Skeletal muscle satellite cell (primary cell): ENCODE results near the gene ARMC9.
"Not testable (repeated sequence)": the region's sequence is repeated elsewhere in the genome, so short reads cannot be mapped to it uniquely, and the experiment has no call there.

ENCODE experiments used
- H3K27me3 ChIP-seq: 2 replicates; pipeline ENCODE4 v1.7.0; 2013; ENCODE audit warnings: low read length; ENCODE audit not compliant: control insufficient read depth, insufficient read depth
- H3K36me3 ChIP-seq: 2 replicates; pipeline ENCODE4 v1.7.0; 2013; ENCODE audit warnings: mild to moderate bottlenecking, control low read depth, low read length; ENCODE audit not compliant: insufficient read depth
- H3K4me1 ChIP-seq: 2 replicates; pipeline ENCODE4 v1.7.0; 2013; ENCODE audit warnings: low read length; ENCODE audit not compliant: control insufficient read depth, insufficient read depth
- H3K4me2 ChIP-seq: 2 replicates; pipeline ENCODE4 v1.7.0; 2013; ENCODE audit warnings: mild to moderate bottlenecking, low read length
- H3K4me3 ChIP-seq: 2 replicates; pipeline ENCODE4 v1.7.0; 2013; ENCODE audit warnings: low read length
- H3K9ac ChIP-seq: 2 replicates; pipeline ENCODE4 v1.7.0; 2013; ENCODE audit warnings: mild to moderate bottlenecking, low read depth, low read length, moderate library complexity
- H3K9me3 ChIP-seq: replicated peaks from 2 replicates; pipeline ENCODE4 v1.7.0; 2013; ENCODE audit warnings: mild to moderate bottlenecking, control low read depth, low read length

Gene ARMC9

DNA sequence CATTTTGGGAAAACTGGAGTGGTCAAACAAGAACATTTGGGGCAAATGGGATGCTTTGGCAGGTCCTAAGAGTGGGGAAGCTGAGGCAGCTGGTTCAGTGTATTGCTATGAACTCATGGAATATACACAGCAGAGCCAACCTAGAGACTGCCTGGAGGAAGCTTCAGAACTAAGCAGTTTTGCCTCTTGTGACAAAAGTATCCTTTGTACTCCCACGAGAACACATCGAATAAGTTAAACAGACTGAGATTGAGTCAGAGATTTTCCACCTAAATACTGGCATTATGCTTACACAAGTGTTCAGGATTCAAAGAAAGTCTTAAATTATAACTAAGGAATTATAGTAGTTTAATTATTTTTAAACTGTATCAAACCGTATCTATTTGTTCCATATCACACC is 5.2 kb upstream of the ARMC9 start:
- no peak overlapping the region for H3K4me2 ChIP-seq
- no peak overlapping the region for H3K4me3 ChIP-seq
- H3K4me1 ChIP-seq, result peaks cover 35% of the 10 kb centered on the region
- H3K9me3 ChIP-seq, result no peaks in the 10 kb centered on the region
- peaks cover 4% of the 10 kb centered on the region for H3K27me3 ChIP-seq
- H3K9ac ChIP-seq, result no peak overlapping the region
- H3K36me3 ChIP-seq, result no peaks in the 10 kb centered on the region

DNA sequence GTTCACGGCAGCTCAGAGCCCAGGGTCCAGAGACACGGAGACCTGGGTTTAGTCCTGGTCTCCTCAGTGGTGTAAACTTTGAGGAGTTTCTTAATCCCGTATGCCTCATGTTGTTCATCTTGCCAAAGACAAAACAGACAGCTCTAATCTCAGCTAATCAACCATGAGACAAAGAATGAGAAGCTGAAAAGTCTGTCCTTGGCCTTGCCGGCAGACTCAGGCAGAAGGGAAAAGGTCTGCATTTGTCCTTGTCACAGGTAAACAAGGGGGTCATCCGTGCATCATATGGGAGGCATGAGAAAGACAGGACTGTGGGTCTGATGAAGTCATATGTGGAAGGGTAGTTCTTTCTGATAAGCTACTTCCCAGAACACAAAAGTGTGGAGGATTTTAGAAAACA is 1.8 kb upstream of the ARMC9 start:
- H3K27me3 ChIP-seq, result peaks cover 4% of the 10 kb centered on the region
- H3K36me3 ChIP-seq, result no peaks in the 10 kb centered on the region
- no peak overlapping the region for H3K4me3 ChIP-seq
- H3K9ac ChIP-seq, result no peak overlapping the region
- H3K9me3 ChIP-seq, result no peaks in the 10 kb centered on the region
- peaks cover 25% of the 10 kb centered on the region for H3K4me1 ChIP-seq
- no peak overlapping the region for H3K4me2 ChIP-seq

- H3K27me3 ChIP-seq, H3K9me3 ChIP-seq, H3K4me3 ChIP-seq, H3K36me3 ChIP-seq, H3K4me2 ChIP-seq, H3K9ac ChIP-seq: not testable (repeated sequence)
- H3K4me1 ChIP-seq, result peaks cover 21% of the 10 kb centered on the region
Measured at GRCh38 chr2:231197196-231197595, 1.2 kb upstream of the ARMC9 start.

DNA sequence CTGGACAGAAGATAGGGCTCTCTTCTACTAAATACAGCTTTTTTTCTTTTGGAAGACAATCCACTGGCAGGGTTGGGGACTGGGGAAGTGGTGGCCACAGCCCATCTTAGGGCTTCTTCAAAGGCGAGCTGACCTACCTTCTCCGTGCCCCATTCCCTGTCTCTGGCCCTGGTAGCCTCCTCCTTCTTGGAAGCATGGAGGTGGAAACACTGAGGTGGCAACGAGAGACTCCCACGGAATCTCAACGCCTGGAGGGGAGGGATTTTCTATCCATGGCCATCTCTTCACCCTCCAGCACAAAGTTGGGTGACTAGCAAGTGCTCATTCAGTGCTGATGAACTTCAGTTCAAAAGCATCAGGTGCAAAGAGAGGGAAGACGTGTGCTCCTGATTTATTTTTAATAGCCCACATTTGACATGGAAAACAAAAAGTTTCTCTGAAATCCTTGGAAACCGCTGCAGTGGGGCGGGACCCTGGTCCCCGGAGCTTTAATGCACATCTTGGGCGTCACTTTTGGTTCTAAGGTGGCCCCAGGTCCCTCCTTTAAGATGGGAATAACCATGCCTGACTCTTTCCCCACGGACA is 633 bp upstream of the ARMC9 start:
- no peaks in the 10 kb centered on the region for H3K9me3 ChIP-seq
- peak overlapping the region; percentile 92 for H3K4me2 ChIP-seq
- peaks cover 4% of the 10 kb centered on the region for H3K27me3 ChIP-seq
- peaks cover 20% of the 10 kb centered on the region for H3K4me1 ChIP-seq
- peaks cover 4% of the 10 kb centered on the region for H3K36me3 ChIP-seq
- peak overlapping the region; percentile 90 for H3K4me3 ChIP-seq
- peak overlapping the region; percentile 83 for H3K9ac ChIP-seq

- peak overlapping the region; percentile 90 for H3K4me3 ChIP-seq
- H3K9me3 ChIP-seq, result no peaks in the 10 kb centered on the region
- H3K4me2 ChIP-seq, result peak overlapping the region; percentile 92
- peaks cover 4% of the 10 kb centered on the region for H3K27me3 ChIP-seq
- H3K9ac ChIP-seq, result peak overlapping the region; percentile 83
- H3K4me1 ChIP-seq, result peaks cover 20% of the 10 kb centered on the region
- peaks cover 12% of the 10 kb centered on the region for H3K36me3 ChIP-seq
Measured at GRCh38 chr2:231199219-231199618, 788 bp downstream of the ARMC9 start.

DNA sequence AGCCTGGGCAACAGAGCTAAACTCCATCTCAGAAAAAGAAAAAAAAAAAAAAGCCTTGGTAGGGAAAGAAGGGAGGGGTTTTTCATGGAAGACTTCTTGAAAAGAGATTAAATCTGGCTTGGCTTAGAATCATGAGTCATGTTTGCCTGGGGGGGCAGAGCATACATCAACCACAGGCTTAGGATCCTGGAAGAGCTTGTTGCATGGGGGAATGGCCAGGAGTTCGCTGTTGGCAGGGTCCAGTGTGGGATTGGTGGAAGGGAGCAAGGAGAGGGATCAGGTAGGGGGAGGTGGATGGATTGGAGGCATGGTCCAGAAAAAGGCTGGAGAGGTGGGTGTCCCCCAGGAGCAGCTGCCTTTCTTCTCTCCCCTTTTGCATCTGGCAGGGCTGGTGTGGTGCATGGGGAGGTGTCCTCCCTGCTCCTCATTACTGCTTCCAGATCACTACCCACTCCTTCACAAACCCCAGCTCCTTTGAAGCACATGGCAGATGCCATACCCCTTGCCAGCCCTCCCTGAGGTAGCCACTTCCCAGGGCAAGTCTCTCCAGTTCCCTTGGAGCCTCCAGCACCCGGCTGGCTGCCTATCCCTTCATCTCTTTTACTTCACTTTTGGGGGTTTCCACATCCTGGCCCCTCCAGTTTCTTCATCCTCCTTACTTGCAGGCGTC is 2.5 kb downstream of the ARMC9 start:
- H3K36me3 ChIP-seq, result peaks cover 16% of the 10 kb centered on the region
- H3K4me2 ChIP-seq, result peak overlapping the region; percentile 9
- peaks cover 4% of the 10 kb centered on the region for H3K27me3 ChIP-seq
- H3K9ac ChIP-seq, result no peak overlapping the region
- no peaks in the 10 kb centered on the region for H3K9me3 ChIP-seq
- peaks cover 20% of the 10 kb centered on the region for H3K4me1 ChIP-seq
- peak overlapping the region; percentile 7 for H3K4me3 ChIP-seq

GRCh38 chr2:231201475-231201814 is 3.0 kb downstream of the ARMC9 start:
- Histone ChIP-seq H3K36me3 (peaks cover 16% of the 10 kb centered on the region), H3K4me1 (peaks cover 20% of the 10 kb centered on the region), H3K4me3 (no peak overlapping the region), H3K9ac (no peak overlapping the region), H3K27me3 (peaks cover under 1% of the 10 kb centered on the region), H3K9me3 (no peaks in the 10 kb centered on the region), H3K4me2 (no peak overlapping the region)

DNA sequence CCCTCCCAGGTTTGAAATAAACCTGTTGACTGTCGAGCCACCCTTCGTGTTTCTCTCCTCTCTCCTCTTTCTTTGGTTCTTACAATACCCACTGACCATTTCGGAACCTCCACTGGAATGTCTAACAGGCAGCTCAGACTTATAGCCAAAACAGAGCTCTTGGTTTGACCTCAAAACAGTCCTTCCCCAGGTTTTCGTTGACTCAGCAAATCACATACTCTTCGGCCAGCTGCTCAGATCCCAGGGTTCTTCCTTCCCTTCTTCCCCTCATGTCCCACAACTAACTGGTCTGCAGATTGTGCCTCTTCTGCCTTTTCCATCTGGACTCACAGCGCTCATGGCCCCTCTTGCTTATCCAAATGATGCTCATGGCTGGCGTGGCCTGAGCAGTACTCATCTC is 4.7 kb downstream of the ARMC9 start:
- H3K4me1 ChIP-seq, result peaks cover 15% of the 10 kb centered on the region

DNA sequence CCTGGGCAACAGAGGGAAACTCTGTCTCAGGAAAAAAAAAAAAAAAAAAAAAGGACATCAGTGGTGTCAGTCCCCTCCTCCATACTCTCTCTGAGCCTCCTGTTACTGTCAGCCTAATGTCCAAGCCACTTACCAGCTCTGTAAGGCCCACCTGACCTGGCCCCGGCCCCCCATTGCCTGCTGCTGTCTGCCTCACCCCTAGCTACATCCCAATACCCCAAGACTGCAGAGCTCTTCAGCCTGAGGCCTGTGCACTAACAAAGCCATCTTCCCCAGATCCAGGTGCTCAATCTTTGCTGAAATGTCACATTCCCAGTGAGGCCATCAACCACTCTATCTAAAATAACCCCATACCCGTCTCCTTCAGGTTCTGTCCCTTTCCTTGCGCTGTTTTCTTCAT is 5.7 kb downstream of the ARMC9 start:
- Histone ChIP-seq H3K4me1 (peaks cover 15% of the 10 kb centered on the region), H3K4me3 (no peak overlapping the region), H3K4me2 (no peak overlapping the region), H3K36me3 (peaks cover 22% of the 10 kb centered on the region), H3K9me3 (no peaks in the 10 kb centered on the region), H3K27me3 (no peaks in the 10 kb centered on the region), H3K9ac (no peak overlapping the region)

More for the DNA sequence above, 4.7 kb downstream of the ARMC9 start:
- H3K9ac ChIP-seq, result no peak overlapping the region
- no peaks in the 10 kb centered on the region for H3K9me3 ChIP-seq
- no peaks in the 10 kb centered on the region for H3K27me3 ChIP-seq
- no peak overlapping the region for H3K4me2 ChIP-seq
- H3K36me3 ChIP-seq, result peaks cover 16% of the 10 kb centered on the region
- no peak overlapping the region for H3K4me3 ChIP-seq

GRCh38 chr2:231204581-231204980 is 6.2 kb downstream of the ARMC9 start:
- peaks cover 10% of the 10 kb centered on the region for H3K4me1 ChIP-seq
- H3K36me3 ChIP-seq, result peaks cover 25% of the 10 kb centered on the region

GRCh38 chr2:231207734-231208133 is 9.3 kb downstream of the ARMC9 start:
- H3K27me3 ChIP-seq, result no peaks in the 10 kb centered on the region
- no peak overlapping the region for H3K4me3 ChIP-seq
- H3K4me1 ChIP-seq, result peaks cover 11% of the 10 kb centered on the region
- H3K9me3 ChIP-seq, result no peaks in the 10 kb centered on the region
- peaks cover 36% of the 10 kb centered on the region for H3K36me3 ChIP-seq
- H3K9ac ChIP-seq, result no peak overlapping the region
- H3K4me2 ChIP-seq, result no peak overlapping the region

More at GRCh38 chr2:231204581-231204980, 6.2 kb downstream of the ARMC9 start:
- no peak overlapping the region for H3K4me3 ChIP-seq
- H3K9ac ChIP-seq, result no peak overlapping the region
- no peaks in the 10 kb centered on the region for H3K27me3 ChIP-seq
- no peaks in the 10 kb centered on the region for H3K9me3 ChIP-seq
- no peak overlapping the region for H3K4me2 ChIP-seq

- Histone ChIP-seq H3K4me3 (no peak overlapping the region), H3K36me3 (peaks cover 46% of the 10 kb centered on the region), H3K4me1 (peaks cover 12% of the 10 kb centered on the region), H3K27me3 (no peaks in the 10 kb centered on the region), H3K9ac (no peak overlapping the region), H3K9me3 (no peaks in the 10 kb centered on the region), H3K4me2 (no peak overlapping the region)
Measured at GRCh38 chr2:231210782-231211181, 12.4 kb downstream of the ARMC9 start.
